BJ (cell line): Measurements from ENCODE around the gene ALDH1A1. TPM values are rescaled to one million over a fixed set of nuclear protein-coding genes. Genes with fewer than 3 reads are reported as not detected.

Source experiments
- CTCF ChIA-PET: fragments of 350-600 bp; formaldehyde crosslinking; extraction: SDS; loops from one replicate; lab custom pipeline; 2021; ENCODE audit warnings: antibody characterized with exemption, inconsistent platforms; lab: Yijun Ruan, JAX
- POLR2A ChIA-PET: fragments of 300-600 bp; sonication (Branson Sonifier 250); formaldehyde crosslinking; extraction: SDS; loops from one replicate; lab custom pipeline; 2021; ENCODE audit warnings: antibody characterized with exemption; lab: Charles Lee
- DNase-seq: peaks from one replicate; pipeline ENCODE4 v3.0.0-alpha.2; 2011; ENCODE audit warnings: low read depth
- H3K27me3 ChIP-seq: 2 replicates; pipeline ENCODE4 v1.6.0; 2011; ENCODE audit warnings: low read length; ENCODE audit not compliant: control insufficient read depth, insufficient read depth
- H3K36me3 ChIP-seq: 2 replicates; pipeline ENCODE4 v1.5.1; 2011; ENCODE audit warnings: low read length; ENCODE audit not compliant: control insufficient read depth, insufficient read depth
- H3K4me3 ChIP-seq: 2 replicates; pipeline ENCODE4 v1.5.1; 2011; ENCODE audit warnings: low read depth, mild to moderate bottlenecking, control low read depth, low read length
- polyA plus RNA-seq: library from polyadenylated mRNA; depleted of rRNA; stranded (reverse); fragments of >200 nt; gene quantifications from 2 replicates; pipeline ENCODE4 v1.2.3, GENCODE V29; 2011
- TF ChIP-seq, protein P1 (sequence below): IDR thresholded peaks from 2 replicates; pipeline ENCODE4 v1.5.1; 2011; ENCODE audit warnings: low read depth, mild to moderate bottlenecking, control low read depth, inconsistent platforms, low read length, moderate library complexity; ENCODE audit not compliant: insufficient read depth

Gene ALDH1A1
- polyA plus RNA-seq, 1 experiment: 247 TPM

DNA sequence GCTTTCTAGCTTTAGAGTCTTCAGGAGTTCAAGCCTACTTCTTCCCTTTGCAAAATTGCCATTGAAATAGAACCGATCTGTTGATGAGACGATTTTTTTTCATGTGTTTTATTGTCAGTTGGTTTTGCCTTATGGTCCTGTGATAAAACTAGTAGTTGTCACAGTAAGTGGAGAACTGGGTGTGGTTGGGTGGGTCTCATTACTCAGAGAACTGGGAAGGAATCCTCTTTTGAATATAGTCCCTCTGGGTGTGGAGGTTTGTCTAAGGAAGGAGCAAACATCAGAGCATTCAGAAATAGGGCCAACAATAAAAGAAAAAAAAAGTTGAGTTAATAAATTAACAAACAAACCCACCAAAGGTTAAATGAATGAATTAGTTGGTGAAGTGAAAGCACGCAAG is 69.0 kb downstream of the ALDH1A1 start:
- ChIA-PET POLR2A (no interaction called here), CTCF (interaction anchor here (1.2 kb wide), 1 partner anchor 139 kb away, joined by 4 read pairs; no protein-coding TSS in a partner anchor)
- Histone ChIP-seq H3K4me3 (no peak overlapping the region), H3K27me3 (no peaks in the 10 kb centered on the region), H3K36me3 (no peaks in the 10 kb centered on the region)
- no peak for DNase-seq
- TF ChIP-seq, protein P1, sequence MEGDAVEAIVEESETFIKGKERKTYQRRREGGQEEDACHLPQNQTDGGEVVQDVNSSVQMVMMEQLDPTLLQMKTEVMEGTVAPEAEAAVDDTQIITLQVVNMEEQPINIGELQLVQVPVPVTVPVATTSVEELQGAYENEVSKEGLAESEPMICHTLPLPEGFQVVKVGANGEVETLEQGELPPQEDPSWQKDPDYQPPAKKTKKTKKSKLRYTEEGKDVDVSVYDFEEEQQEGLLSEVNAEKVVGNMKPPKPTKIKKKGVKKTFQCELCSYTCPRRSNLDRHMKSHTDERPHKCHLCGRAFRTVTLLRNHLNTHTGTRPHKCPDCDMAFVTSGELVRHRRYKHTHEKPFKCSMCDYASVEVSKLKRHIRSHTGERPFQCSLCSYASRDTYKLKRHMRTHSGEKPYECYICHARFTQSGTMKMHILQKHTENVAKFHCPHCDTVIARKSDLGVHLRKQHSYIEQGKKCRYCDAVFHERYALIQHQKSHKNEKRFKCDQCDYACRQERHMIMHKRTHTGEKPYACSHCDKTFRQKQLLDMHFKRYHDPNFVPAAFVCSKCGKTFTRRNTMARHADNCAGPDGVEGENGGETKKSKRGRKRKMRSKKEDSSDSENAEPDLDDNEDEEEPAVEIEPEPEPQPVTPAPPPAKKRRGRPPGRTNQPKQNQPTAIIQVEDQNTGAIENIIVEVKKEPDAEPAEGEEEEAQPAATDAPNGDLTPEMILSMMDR: no peak

DNA sequence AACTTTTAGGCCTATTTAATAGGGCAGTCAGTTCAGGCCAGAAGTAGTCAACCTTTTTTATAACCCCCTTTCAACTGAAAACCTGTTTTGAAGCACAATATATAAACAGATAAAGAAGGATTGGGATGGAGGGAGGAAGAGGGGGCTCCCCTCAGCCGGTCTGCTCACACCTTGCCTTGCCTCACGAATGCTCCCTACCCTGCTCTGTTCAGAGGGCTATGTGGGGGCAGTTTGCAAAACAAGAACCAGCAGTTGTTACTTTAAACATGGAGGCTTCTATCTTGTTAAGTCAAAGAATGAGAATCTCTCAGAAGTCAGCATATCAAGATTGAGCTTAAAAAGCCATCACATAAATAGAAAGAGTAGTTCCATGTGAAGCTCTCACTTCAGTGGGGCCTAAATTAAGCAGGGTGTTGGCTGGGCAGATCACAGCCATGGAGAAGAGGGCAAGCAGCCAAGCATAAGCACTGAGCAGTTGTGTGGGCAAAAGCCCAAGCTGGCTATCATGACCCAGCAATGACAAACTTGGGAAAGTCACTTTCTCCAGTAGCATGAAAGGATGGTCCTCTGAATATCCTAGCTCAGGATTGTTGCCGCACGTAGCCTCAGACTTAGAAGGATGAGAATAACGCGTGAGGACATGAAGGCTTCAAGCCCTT is 70.6 kb downstream of the ALDH1A1 start:
- Histone ChIP-seq H3K36me3 (no peaks in the 10 kb centered on the region), H3K4me3 (no peak overlapping the region), H3K27me3 (no peaks in the 10 kb centered on the region)
- POLR2A ChIA-PET: no interaction called here
- TF ChIP-seq, protein P1: no peak
- DNase-seq: no peak
- CTCF ChIA-PET: interaction anchor here (0.9 to 1.8 kb wide), 2 partner anchors 9 to 11 kb away, joined by 3 to 7 read pairs; no protein-coding TSS in a partner anchor

DNA sequence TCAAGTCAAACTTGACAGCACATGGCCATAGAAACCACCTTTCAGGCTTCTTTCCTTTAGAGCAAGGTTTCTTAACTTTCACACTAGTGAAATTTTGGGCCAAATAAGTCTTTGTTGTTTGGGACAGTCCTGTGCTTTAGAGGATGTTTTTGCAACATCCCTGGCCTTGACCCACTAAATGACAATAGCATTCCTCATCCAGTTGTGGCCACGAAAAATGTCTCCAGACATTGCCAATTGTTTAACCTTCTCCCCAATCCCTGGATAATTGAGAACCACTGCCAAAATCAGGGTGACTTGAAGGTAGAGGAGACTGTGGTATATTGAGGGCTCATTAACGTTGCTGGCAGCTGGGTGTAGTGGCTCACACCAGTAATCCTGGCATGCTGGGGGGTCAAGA is 72.0 kb downstream of the ALDH1A1 start:
- CTCF ChIA-PET: interaction anchor here (1.8 kb wide), 1 partner anchor 9 kb away, joined by 7 read pairs; no protein-coding TSS in a partner anchor
- Histone ChIP-seq H3K27me3 (no peaks in the 10 kb centered on the region), H3K4me3 (no peak overlapping the region), H3K36me3 (no peaks in the 10 kb centered on the region)
- POLR2A ChIA-PET: no interaction called here
- TF ChIP-seq, protein P1: no peak
- no peak for DNase-seq

DNA sequence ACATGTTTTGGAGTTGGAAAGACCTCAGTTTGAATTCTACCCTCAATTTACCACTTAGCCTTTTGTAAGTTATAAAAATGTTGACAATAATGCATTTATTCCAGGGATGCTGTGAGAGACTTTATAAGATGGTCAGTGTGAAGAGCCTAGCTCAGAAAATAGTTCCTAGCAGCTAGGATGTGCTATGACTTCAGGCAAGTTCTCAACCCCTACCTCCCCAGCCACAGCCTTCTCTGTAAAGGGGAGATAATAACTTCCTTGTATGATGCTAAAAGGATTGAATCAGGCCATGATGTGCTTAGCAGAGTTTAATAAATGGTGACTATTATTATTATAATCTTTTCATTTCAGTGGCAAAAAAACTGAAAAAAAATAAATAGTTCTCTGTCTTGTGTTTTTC is 77.6 kb downstream of the ALDH1A1 start:
- no peaks in the 10 kb centered on the region for H3K36me3 ChIP-seq
- DNase-seq: no peak
- TF ChIP-seq, protein P1: no peak
- no peaks in the 10 kb centered on the region for H3K27me3 ChIP-seq
- no peak overlapping the region for H3K4me3 ChIP-seq
- ChIA-PET CTCF (interaction anchor here (0.6 to 0.7 kb wide), 3 partner anchors 40 to 112 kb away, joined by 3 read pairs; no protein-coding TSS in a partner anchor), POLR2A (no interaction called here)

DNA sequence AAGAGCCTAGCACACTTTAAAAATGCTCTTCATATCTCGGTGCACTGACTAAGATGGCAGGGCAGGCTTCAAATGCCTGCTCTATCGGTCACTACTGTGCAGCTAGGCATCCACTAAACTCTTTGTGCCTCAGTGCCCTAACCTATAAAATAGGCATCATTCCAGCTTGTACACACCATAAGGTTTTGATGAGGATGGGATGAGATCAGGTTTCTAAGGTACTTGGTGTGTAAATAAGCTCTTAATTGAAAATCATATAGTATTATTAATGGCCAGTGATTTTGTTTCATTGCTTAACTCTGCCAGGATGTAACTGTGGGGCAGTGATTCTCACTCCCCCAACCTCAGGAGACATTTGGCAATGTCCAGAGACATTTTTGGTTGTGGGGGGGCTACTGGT is 78.5 kb downstream of the ALDH1A1 start:
- TF ChIP-seq, protein P1: no peak
- no peak for DNase-seq
- ChIA-PET CTCF (no interaction called here), POLR2A (no interaction called here)
- H3K36me3 ChIP-seq: no peaks in the 10 kb centered on the region
- no peak overlapping the region for H3K4me3 ChIP-seq
- no peaks in the 10 kb centered on the region for H3K27me3 ChIP-seq
